AG08395 (cell line): ENCODE data around the gene ZPR1.
"Not testable (repeated sequence)": the region's sequence is repeated elsewhere in the genome, so short reads cannot be mapped to it uniquely, and the experiment has no call there.

ENCODE experiments used
- DNase-seq: peaks from one replicate; pipeline ENCODE4 v3.0.0; 2012; ENCODE audit warnings: mixed read lengths, low spot score

Gene ZPR1

DNA sequence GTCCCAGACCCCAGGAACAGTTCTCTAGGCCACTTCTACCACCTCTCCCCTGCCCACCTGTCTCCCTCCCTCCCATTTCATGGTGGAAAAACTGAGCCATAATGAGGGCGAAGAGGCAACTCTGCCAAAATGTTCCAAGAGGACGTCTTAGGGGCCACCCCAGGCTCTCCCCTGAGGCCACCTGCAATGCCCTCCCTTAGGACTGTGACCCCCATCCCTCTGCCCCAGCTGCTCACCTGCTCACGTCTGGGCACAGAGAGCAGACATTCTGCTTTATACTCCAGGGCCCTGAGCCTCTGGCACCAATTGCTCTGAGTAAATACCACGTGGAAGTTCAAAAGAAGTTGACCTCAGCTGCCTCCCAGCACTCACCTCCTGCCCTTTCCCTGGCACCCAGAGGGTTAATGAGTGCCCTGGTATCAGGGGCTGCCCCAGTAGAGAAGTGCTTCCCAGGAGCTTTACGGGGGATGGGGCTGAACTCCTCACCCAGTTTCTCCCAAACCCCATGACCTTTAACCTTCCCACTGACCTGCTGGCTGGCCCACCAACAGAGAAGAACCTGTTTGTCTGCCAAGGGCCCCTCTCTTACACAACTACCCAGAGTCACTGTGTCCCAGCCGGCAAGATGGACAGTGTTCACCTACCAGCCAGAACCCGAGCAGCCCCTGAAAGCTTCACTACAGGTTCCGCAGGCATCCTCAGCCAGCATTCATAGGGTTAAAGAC is 4.5 kb upstream of the ZPR1 start:
- DNase-seq, result no peak

GRCh38 chr11:116791813-116792143 is 4.0 kb upstream of the ZPR1 start, which contains the start of gene APOA5:
TSS of gene APOA5 (minus strand) at chr11:116791879. CDS start at chr11:116791860, 19 bp downstream.
- no peak for DNase-seq

- peak; percentile 88 for DNase-seq
Measured at GRCh38 chr11:116791002-116791812, 3.4 kb upstream of the ZPR1 start.

DNA sequence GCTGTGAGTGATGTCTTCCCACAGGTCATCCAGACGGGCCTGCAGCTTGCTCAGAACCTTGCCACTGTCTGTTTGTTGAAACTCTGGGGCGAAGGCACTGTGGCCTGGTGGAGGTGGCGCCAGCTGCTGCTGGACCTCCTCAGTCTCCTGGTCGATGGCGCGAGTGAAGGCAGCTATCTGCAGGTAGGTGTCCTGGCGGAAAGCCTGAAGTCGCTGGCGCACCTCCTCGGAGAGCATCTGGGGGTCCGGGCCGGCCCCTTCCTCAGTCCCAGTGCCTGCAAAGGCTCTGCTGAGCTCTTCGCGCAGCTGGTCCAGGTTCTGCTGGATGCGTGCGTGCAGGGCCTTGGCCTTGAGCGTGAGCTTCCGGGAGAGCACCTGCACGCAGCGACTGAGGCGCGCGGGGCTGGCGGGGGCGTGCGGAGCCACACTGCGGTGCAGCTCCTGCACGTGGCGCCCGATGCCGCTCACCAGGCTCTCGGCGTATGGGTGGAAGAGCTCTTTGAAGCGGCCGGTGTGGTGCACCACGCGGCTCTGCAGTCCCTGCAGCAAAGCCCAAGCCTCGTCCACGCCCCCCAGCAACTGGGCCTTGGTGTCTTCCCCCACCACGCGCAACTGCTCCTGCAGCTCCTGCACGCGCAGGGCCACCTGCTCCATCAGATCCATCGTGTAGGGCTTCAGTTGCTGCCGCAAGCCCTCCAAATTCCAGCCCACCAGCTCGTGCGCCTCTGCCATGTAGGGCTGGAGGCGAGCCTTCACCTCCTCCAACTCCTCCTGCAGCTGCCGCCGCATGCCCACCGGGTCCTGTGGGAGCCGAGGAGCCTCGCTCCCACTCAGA is 2.6 kb upstream of the ZPR1 start:
- no peak for DNase-seq

- no peak for DNase-seq
Measured at GRCh38 chr11:116788975-116789374, 1.2 kb upstream of the ZPR1 start.

DNA sequence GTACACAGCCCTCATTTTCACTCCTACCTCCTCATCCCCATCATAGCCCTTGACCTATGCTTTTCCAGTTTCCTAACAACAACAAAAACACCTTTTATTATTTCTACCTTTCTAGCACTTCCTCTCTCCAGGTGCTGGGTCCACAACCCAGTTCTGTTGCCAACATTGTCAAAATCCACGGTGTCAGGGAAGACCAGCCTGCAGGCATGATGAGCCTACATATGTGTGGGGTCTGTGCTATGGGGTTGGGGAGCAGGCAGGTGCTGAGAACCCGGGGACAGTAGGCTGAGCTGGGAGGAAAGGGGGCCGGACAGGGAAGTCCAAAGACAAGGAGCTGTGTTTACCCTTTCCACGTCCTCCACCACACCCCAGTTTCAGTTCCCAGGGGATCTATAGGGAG is 711 bp upstream of the ZPR1 start:
- DNase-seq, result no peak

DNA sequence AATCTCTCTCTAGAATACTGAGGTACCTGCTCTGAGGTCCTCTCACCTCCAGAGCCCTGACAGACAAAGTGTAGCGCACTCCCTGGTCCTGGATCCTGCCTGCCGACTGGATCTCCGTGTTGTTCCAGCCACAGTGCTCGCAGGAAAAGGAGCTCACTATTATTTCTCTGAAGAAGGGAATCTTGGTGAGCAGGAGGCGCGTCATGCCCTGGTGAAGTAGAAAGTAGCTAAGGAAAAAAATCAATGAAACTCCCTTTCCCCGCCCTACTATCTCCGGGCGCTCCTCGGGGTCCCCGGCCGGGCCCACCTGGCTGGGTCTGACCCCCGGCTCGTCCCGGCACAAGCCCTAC is 412 bp downstream of the ZPR1 start:
- DNase-seq, result no peak

GRCh38 chr11:116786966-116787365 is 857 bp downstream of the ZPR1 start:
- DNase-seq, result no peak

DNA sequence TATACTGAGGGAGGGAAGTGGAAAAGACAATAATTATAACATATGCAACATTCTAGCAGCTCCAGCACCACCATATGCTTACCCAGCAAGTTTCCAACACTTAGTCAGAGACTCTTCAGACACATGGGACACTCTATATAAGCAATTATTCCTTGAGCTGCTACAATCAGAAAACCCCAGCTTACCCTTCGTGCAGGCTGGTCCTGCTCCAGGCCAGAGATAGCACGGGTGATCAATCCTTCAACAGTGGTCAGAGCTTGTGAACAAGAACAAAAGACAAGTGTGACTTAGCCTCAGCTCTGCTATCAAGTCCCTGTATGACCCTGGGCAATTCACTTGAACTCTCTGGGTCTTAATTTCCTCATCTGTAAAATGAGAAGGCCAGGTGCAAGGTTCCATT is 1.5 kb downstream of the ZPR1 start:
- DNase-seq, result no peak

DNA sequence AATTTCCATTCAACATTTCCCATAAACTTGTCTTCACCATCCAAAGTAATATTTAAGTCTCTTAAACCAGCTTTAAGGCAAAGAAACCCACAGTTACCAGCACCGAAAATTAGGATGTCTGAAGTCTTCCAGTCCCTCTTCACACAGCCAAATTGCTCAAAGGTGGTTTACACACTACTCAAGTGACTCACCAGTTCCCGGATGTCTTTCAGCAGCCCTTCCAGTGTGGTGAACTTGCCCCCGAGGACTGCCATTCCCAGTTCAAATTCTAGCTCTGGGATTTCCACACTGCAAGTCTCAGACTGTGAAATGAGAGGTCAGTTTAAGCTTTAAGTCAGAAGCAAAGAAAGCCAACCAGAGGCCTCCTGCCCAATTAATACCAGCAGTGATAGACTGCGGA is 5.1 kb downstream of the ZPR1 start:
- peak; percentile 28 for DNase-seq

DNA sequence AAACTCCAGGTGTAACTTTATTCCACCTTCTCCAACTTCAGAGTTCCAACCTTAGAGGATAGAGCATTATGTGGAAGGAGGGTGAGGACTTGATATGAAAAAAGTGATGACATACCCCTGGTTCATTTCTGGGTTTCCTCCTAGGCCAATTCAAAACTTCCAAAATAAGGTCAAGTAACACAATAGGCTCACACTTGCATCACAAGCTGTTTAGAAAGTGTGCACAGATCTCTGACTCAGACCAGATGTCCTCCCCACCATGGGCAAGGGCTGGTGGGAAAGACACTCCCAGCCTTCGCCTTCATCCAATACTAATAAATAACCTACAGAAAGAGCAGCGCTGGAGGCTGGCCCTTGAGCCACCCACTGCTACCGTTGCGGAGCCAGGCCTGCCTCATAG is 9.3 kb downstream of the ZPR1 start:
- no peak for DNase-seq

DNA sequence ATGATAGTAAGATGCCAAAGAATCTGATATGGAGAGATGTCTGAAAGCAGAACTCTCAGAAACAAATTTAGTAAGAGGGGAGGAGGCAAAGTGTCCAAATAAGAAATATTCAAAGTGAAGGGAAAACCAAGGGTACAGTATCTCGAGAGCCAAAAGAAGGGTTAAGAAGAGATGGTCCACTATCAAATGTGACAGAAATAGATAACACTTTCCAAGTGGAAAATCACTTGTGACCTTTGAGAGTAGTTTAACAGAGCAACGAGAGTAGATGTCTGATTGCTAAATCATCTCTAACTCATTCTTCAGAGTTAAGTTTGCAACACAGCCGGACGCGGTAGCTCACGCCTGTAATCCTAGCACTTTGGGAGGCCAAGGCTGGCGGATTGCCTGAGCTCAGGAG is 10.8 kb downstream of the ZPR1 start:
- DNase-seq, result no peak

DNA sequence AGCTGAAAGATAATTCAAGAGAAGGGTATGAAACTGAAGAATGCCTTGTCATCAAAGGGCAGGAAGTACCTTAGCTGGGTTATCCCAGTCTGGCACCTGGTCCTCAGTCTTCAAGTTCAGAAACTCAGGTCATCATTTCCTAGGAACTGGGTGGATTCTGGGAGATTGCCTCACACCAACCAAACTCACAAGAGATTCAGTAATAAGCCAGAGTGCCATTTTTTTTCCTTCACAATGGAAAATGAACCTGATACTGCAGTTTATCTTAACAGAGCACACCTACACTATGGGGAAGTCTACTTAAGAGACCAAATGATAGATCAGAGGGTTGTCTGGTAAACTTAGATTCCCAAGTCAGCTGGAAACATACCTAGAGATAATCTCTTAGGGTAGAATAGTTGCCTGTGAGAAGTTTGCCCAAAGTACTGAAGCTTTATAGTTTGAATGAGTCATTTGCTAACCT is 11.3 kb downstream of the ZPR1 start:
- DNase-seq, result no peak

- DNase-seq, result no peak
Measured at GRCh38 chr11:116775975-116776374, 11.8 kb downstream of the ZPR1 start.

- no peak for DNase-seq
Measured at GRCh38 chr11:116774661-116775060, 13.2 kb downstream of the ZPR1 start.

DNA sequence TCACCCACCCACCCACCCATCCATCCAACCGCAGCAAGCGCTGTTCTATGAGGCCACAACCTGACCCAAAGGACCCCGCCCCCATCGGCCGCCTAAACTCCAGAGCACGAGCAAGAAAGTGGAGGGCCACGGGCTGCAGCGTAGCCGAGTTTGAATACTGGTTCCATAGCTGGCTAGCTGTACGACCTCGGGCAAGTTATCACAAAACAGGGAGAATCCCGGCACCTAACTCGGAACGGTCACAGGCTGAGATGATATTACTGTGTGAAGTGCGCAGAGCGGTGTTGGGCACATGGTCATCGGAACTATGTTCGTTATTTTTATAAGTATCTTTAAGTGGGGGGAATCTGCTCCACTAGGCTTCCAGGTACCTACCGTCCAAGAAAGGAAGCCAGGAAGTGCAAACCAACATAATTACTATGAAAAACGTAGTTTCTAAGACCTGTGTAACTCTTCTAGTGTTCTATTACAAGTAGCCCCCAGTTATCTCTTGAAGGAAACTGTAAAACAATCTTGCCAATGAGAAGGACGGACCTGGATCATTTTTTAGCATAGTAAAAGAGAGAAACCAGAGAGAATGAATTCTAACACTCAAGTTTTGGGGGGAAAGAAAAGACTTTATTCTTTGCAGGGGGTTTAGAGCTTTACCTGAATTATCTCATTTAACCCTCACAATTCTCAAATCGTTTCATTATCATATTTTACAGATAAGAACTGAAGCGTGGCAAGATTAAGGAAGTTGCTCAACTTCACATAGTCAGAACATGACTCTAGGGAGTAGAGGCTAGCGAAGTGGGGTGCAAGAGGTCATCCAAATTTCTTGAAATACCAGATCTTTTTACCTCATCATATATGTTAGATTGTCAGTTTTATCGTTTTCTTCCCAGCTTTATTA is 14.4 kb downstream of the ZPR1 start:
- peak; percentile 31 for DNase-seq

DNA sequence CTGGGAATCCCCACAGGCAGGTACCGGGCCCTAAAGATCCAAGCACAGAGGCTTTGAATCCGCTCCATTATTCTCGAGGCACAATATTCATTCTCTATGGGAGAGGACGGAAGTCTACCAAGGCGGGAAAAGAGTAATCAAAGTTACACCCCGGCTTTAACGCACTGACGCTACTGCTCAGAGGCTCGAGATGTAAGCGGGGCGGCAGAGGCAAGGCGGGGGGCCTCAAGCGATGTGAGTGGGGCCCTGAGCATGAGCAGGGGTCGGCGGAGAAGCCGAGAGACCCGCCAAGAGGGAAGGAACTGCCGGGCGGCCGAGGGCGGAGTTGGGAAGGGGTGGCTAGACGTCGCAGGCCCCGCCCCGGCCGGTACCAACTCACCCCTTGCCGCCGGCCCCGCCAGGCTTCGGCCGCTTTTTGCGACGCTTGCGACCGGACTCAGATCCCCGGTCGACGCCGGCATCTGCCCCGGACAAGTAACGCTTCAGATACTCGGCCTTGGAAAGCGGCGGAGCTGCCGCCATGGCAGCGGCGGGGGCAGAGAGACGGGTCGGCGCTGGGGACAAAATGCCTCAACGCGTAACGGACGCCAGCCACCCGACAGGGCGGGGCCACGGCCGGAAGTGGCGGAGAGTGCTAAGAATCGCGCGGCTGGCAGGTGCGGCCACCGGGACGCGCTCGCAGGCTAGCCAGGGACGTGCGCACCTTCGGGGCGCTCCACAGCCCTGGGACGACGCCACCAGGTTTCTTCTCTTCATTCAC is 15.2 kb downstream of the ZPR1 start, which contains the start of gene BUD13:
BUD13 (minus strand) TSS at position 545 of the 760 bp plus-strand sequence; CDS start at position 522, 23 bp downstream.
- DNase-seq, result peak; percentile 94

DNA sequence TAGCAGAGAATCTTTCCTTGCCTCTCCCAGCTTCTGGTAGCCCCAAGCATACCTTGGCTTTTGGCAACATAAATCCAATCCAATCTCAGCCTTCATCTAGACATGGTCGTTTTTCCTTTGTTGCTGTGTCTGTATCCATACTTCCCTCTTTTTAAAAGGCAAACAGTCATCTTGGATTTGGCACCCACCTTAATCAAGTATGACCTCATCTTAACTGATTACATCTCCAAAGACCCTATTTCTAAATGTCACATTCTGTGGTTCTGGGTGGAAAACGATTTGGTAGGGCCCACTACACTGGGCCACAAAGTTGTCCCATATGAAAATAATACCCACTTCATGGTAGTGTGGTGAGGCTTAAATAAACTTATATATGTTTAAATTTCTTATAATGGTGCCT is 15.9 kb downstream of the ZPR1 start:
- DNase-seq, result no peak

DNA sequence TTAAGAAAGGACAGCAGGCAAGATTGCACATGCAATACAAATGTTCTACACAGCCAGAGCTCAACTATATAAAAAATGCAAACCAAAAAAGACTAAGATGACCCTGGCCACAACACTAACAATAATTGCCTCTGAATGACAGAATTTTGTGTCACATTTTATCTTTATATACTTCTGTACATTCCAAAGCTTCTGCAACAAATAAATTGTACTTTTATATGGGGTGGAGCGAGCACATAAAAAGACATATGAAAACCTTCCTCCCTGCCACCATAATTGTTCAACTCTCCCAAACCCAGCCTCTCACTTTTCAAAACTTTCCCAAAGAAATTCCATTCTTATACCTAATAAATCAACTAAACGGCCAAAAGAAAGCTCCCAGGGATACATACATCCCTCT is 25.7 kb downstream of the ZPR1 start:
- no peak for DNase-seq

GRCh38 chr11:116756044-116756443 is 31.8 kb downstream of the ZPR1 start:
- not testable (repeated sequence) for DNase-seq
